GM23248 (cell line): Measurements from ENCODE around the gene RFC4.

ENCODE experiments used
- EZH2 ChIP-seq: fragments of 200-600 bp; sonication (generic); IDR thresholded peaks from 2 replicates; pipeline ENCODE4 v1.6.1; 2018; ENCODE audit warnings: antibody characterized with exemption, mild to moderate bottlenecking; ENCODE audit not compliant: insufficient read depth, poor library complexity, severe bottlenecking
- EZH2phosphoT487 ChIP-seq: fragments of 200-600 bp; sonication (generic); IDR thresholded peaks from 2 replicates; pipeline ENCODE4 v1.6.1; 2018; ENCODE audit warnings: antibody characterized with exemption, moderate library complexity, mild to moderate bottlenecking, low read depth; ENCODE audit not compliant: insufficient read depth

- no peak for TF ChIP-seq EZH2
- no peak for TF ChIP-seq EZH2phosphoT487
These were observed 49.1 kb downstream of the RFC4 start for GRCh38 chr3:186757214-186757613.
